GM12878 (cell line): ENCODE data around the gene FAR1. TPM values are rescaled to one million over a fixed set of nuclear protein-coding genes. Genes with fewer than 3 reads are reported as not detected.

Source experiments
- ATAC-seq: fragments of 200-7000 bp; cut with Tn5 transposase; 3 replicates; pipeline ENCODE4 v1.9.1; 2020; ENCODE audit warnings: mild to moderate bottlenecking, moderate library complexity
- BruUV-seq: library from RNA; stranded (reverse); fragments of 400-500 nt; replicated peaks from 2 replicates; lab custom pipeline; 2021; lab: Mats Ljungman, UMichigan
- CTCF ChIA-PET: fragments of 300-600 bp; sonication (Branson Sonifier 250); formaldehyde crosslinking; extraction: SDS; loops from one replicate; lab custom pipeline; 2021; ENCODE audit warnings: inconsistent platforms; lab: Yijun Ruan, JAX
- POLR2A ChIA-PET: fragments of 350-600 bp; formaldehyde crosslinking; extraction: SDS; loops from one replicate; lab custom pipeline; 2021; ENCODE audit warnings: inconsistent platforms; lab: Charles Lee
- RAD21 ChIA-PET: fragments of 300-600 bp; sonication (Branson Sonifier 250); formaldehyde crosslinking; loops from one replicate; lab custom pipeline; 2023; ENCODE audit warnings: antibody characterized with exemption; ENCODE audit not compliant: unreplicated experiment; lab: Charles Lee
- SMC1A ChIA-PET: fragments of 300-600 bp; sonication (Branson Sonifier 250); formaldehyde crosslinking; loops from one replicate; lab custom pipeline; 2023; ENCODE audit not compliant: unreplicated experiment, uncharacterized antibody; lab: Charles Lee
- DNase-seq: peaks from one replicate; pipeline ENCODE4 v3.0.0-alpha.2; 2011; ENCODE audit warnings: low read depth, low spot score
- FAIRE-seq: peaks from 3 replicates; lab custom pipeline; 2011; peaks lifted over from hg19 to GRCh38; lab: Jason Lieb, UNC
- H2AFZ ChIP-seq: 2 replicates; pipeline ENCODE4 v1.6.0; 2011; ENCODE audit warnings: low read depth, low read length, control low read depth; ENCODE audit not compliant: control insufficient read depth
- H3K27ac ChIP-seq: 2 replicates; pipeline ENCODE4 v1.5.1; 2011; ENCODE audit warnings: control low read depth; ENCODE audit not compliant: control insufficient read depth, insufficient read depth
- H3K27me3 ChIP-seq, 2 experiments: replicated peaks in 1 of 2; 2 replicates each; pipeline versions ENCODE4 v1.6.0 to v1.6.1; 2011; ENCODE audit warnings: low read length in 1 of 2; ENCODE audit not compliant: control insufficient read depth in 2 of 2, insufficient read depth in 2 of 2
- H3K36me3 ChIP-seq, 2 experiments: 2 replicates each; pipeline ENCODE4 v1.5.1; 2011; ENCODE audit warnings: low read length in 1 of 2; ENCODE audit not compliant: control insufficient read depth in 2 of 2, insufficient read depth in 2 of 2
- H3K4me1 ChIP-seq: 2 replicates; pipeline ENCODE4 v1.6.1; 2011; ENCODE audit warnings: mild to moderate bottlenecking, low read length, moderate library complexity, mixed read lengths; ENCODE audit not compliant: control insufficient read depth, insufficient read depth
- H3K4me2 ChIP-seq: 2 replicates; pipeline ENCODE4 v1.6.0; 2011; ENCODE audit warnings: control low read depth; ENCODE audit not compliant: control insufficient read depth, insufficient read depth
- H3K4me3 ChIP-seq: fragments of 200-600 bp; sonication (generic); 2 replicates; pipeline ENCODE4 v1.5.1; 2016
- H3K79me2 ChIP-seq: 2 replicates; pipeline ENCODE4 v1.6.0; 2011; ENCODE audit warnings: low read length; ENCODE audit not compliant: control insufficient read depth, insufficient read depth
- H3K9ac ChIP-seq: 2 replicates; pipeline ENCODE4 v1.8.0; 2011; ENCODE audit warnings: low read length, control low read depth, mixed read lengths; ENCODE audit not compliant: control insufficient read depth, insufficient read depth
- H3K9me3 ChIP-seq: replicated peaks from 3 replicates; pipeline ENCODE4 v1.5.1; 2011; ENCODE audit warnings: mild to moderate bottlenecking, low read length; ENCODE audit not compliant: control insufficient read depth, insufficient read depth
- H4K20me1 ChIP-seq: 2 replicates; pipeline ENCODE4 v1.6.0; 2011; ENCODE audit not compliant: control insufficient read depth, insufficient read depth
- ASH2L ChIP-seq: fragments of 300-600, 200-600 bp; sonication (generic); IDR thresholded peaks from 2 replicates; pipeline ENCODE4 v1.6.1; 2017; ENCODE audit warnings: low read depth, mild to moderate bottlenecking, borderline replicate concordance
- BACH1 ChIP-seq: fragments of 450-650 bp; IDR thresholded peaks from 2 replicates; pipeline ENCODE4 v1.6.1; 2017; ENCODE audit warnings: mild to moderate bottlenecking, borderline replicate concordance
- BRCA1 ChIP-seq: IDR thresholded peaks from 2 replicates; pipeline ENCODE4 v1.6.1; 2011; ENCODE audit warnings: low read depth, low read length, improper control_type of control experiment
- CBX3 ChIP-seq: fragments of 200-600 bp; sonication (generic); IDR thresholded peaks from 2 replicates; pipeline ENCODE4 v1.6.1; 2016; ENCODE audit warnings: low read depth, borderline replicate concordance
- CEBPB ChIP-seq, 2 experiments: fragments of 150-350 bp in 1 of 2; IDR thresholded peaks; 2 replicates each; pipeline ENCODE4 v1.6.1; 2012 to 2014; ENCODE audit warnings: low read depth in 2 of 2, low read length in 2 of 2, borderline replicate concordance in 1 of 2, inconsistent platforms in 1 of 2
- FOS ChIP-seq: IDR thresholded peaks from 3 replicates; pipeline ENCODE4 v1.6.1; 2011; ENCODE audit warnings: borderline replicate concordance; ENCODE audit not compliant: insufficient read length; ENCODE audit errors: extremely low read depth
- IKZF2 ChIP-seq, 2 experiments: fragments of 450-650 bp; IDR thresholded peaks; 2 replicates each; pipeline ENCODE4 v1.6.1; 2017; ENCODE audit warnings: mild to moderate bottlenecking in 2 of 2, moderate library complexity in 2 of 2
- MYB ChIP-seq: fragments of 150-350 bp; IDR thresholded peaks from 2 replicates; pipeline ENCODE4 v1.6.1; 2014; ENCODE audit warnings: mild to moderate bottlenecking, low read depth, low read length, borderline replicate concordance
- NFYA ChIP-seq: IDR thresholded peaks from 2 replicates; pipeline ENCODE4 v1.6.1; 2011; ENCODE audit warnings: low read depth, mild to moderate bottlenecking, low read length, improper control_type of control experiment, borderline replicate concordance
- NFYB ChIP-seq: IDR thresholded peaks from 2 replicates; pipeline ENCODE4 v1.6.1; 2011; ENCODE audit warnings: low read depth, mild to moderate bottlenecking, low read length, improper control_type of control experiment, moderate library complexity; ENCODE audit not compliant: insufficient read depth
- RCOR1 ChIP-seq: conservative IDR thresholded peaks from 2 replicates; pipeline ENCODE4 v1.6.1; 2012; ENCODE audit warnings: low read depth, low read length, improper control_type of control experiment
- SMARCA5 ChIP-seq: fragments of 450-650 bp; IDR thresholded peaks from 2 replicates; pipeline ENCODE4 v1.6.1; 2017; ENCODE audit warnings: mild to moderate bottlenecking
- SREBF1 ChIP-seq: IDR thresholded peaks from 2 replicates; pipeline ENCODE4 v1.6.1; 2012; ENCODE audit warnings: mild to moderate bottlenecking, low read length
- SUPT20H ChIP-seq: IDR thresholded peaks from 2 replicates; pipeline ENCODE4 v1.6.1; 2011; ENCODE audit warnings: low read depth, mild to moderate bottlenecking, low read length, moderate library complexity, borderline replicate concordance; ENCODE audit not compliant: control insufficient read depth
- TCF12 ChIP-seq: IDR thresholded peaks from 2 replicates; pipeline ENCODE4 v1.6.1; 2011; ENCODE audit warnings: low read depth, mild to moderate bottlenecking, low read length
- ZBED1 ChIP-seq: IDR thresholded peaks from 2 replicates; pipeline ENCODE4 v1.6.1; 2016; ENCODE audit warnings: borderline replicate concordance
- WGBS: methylation state at CpG from one replicate; pipeline ENCODE4 v1.1.6; 2016; ENCODE audit warnings: low lambda C conversion rate; ENCODE audit not compliant: insufficient replicate concordance, insufficient coverage; ENCODE audit errors: missing lambda C conversion rate; 5-methylcytosine and 5-hydroxymethylcytosine counted together
- in situ Hi-C: fragments of 300-500 bp; cut with MboI; formaldehyde crosslinking; loops from 9 replicates; pipeline ENCODE4 v1.14.3; 2018; ENCODE audit warnings: mixed read lengths
- intact Hi-C: fragments of 100-400 bp; cut with micrococcal nuclease; formaldehyde crosslinking; loops from one replicate; pipeline ENCODE4 v1.14.2; 2022; ENCODE audit not compliant: unreplicated experiment
- polyA plus RNA-seq, 11 experiments: library from polyadenylated mRNA; depleted of rRNA in 4 of 11; unstranded in 6 of 11; stranded (reverse) in 5 of 11; fragments of >200 nt; fragmentation: Nextera tagmentation in 4 of 11; fragmentation: Illumina TruSeq in 1 of 11; extraction: Ambion mirVana in 4 of 11; extraction: Trizol in 1 of 11; gene quantifications; 1 replicate in 1 of 11; 2 replicates in 10 of 11; pipeline versions ENCODE4 v1.2.1 to v1.2.3, GENCODE V29; 2011 to 2016; ENCODE audit warnings: inconsistent platforms in 2 of 11, missing spikeins in 2 of 11, low read depth in 1 of 11
- total RNA-seq, 4 experiments: library from RNA; depleted of rRNA in 3 of 4; stranded (reverse); fragments of >200 nt in 3 of 4; fragmentation: Illumina TruSeq in 1 of 4; extraction: Trizol in 1 of 4; gene quantifications; 2 replicates each; pipeline versions ENCODE4 v1.2.1 to v1.2.3, GENCODE V29; 2013 to 2021
- TF ChIP-seq, protein P1 (sequence below): fragments of 450-650 bp; IDR thresholded peaks from 2 replicates; pipeline ENCODE4 v1.6.1; 2014; ENCODE audit warnings: mild to moderate bottlenecking
- TF ChIP-seq, protein P2 (sequence below): IDR thresholded peaks from 2 replicates; pipeline ENCODE4 v1.6.1; 2012; ENCODE audit warnings: low read depth, low read length, improper control_type of control experiment

FAR1 gene
- total and polyA plus RNA-seq, 10 of the 15 experiments (the other 5 are each of a cell fraction or from before 2014, with no cell fraction given) = 10.1 to 73.9 (median 30.8) TPM

DNA sequence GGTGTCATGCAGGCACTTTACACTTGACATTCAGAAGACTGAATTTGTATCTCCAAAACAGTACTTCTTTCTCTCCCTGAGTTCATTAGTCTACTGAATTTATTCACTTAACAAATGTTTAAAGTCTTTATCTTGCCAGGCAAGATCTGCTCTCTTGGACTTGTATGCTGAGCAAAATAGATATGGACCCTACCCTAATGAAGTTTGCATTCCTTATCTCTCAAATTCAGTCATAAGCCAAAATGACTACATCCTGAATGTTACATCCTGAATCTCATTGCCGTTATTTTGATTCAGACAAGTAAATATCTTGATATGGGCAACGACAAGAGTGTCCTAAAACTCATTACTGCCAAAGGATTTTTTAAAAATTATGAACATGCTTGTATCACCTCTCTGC is 29.7 kb downstream of the FAR1 start:
- Histone ChIP-seq H3K4me1 (no peaks in the 10 kb centered on the region), H4K20me1 (no peaks in the 10 kb centered on the region), H3K27ac (no peak overlapping the region), H3K4me3 (no peak overlapping the region), H3K4me2 (no peak overlapping the region), H3K9ac (no peak overlapping the region), H3K9me3 (no peaks in the 10 kb centered on the region), H2AFZ (no peak overlapping the region), H3K27me3 (no peaks in the 10 kb centered on the region), H3K36me3 (peaks cover 0 to 4% of the 10 kb centered on the region in 2 experiments; a peak in 2 of 4 replicates), H3K79me2 (peaks cover 5% of the 10 kb centered on the region)
- WGBS = 95% methylated on average over 2 of the region's 2 CpGs
- no peak for ATAC-seq
- RAD21 ChIA-PET = no interaction called here
- in situ Hi-C loops = no loop called here
- intact Hi-C loops = no loop called here
- no peak for DNase-seq
- SMC1A ChIA-PET = no interaction called here
- CTCF ChIA-PET = no interaction called here
- POLR2A ChIA-PET = no interaction called here
- BruUV-seq = no TSS peak
- no peak for FAIRE-seq
- TF ChIP-seq FOS (no peak), NFYA (no peak), TCF12 (no peak), SREBF1 (no peak), RCOR1 (no peak)
- TF ChIP-seq, all 136 proteins: peak for 0

- Histone ChIP-seq H3K4me3 (no peak overlapping the region), H3K79me2 (no peaks in the 10 kb centered on the region; the same call in 1 of the 2 replicates), H3K4me1 (no peaks in the 10 kb centered on the region), H2AFZ (no peak overlapping the region), H3K27me3 (no peaks in the 10 kb centered on the region), H3K36me3 (peaks cover 0 to 4% of the 10 kb centered on the region in 2 experiments; a peak in 1 of 4 replicates), H3K9ac (no peak overlapping the region), H3K27ac (no peak overlapping the region), H3K9me3 (no peaks in the 10 kb centered on the region), H4K20me1 (no peaks in the 10 kb centered on the region), H3K4me2 (no peak overlapping the region)
- DNase-seq = no peak
- 100% methylated on average over 2 of the region's 2 CpGs for WGBS
- no TSS peak for BruUV-seq
- no peak for ATAC-seq
- CTCF ChIA-PET = interaction anchor here (0.8 to 1.1 kb wide), 2 partner anchors 31 to 38 kb away, joined by 3 read pairs; no protein-coding TSS in a partner anchor
- RAD21 ChIA-PET = no interaction called here
- POLR2A ChIA-PET = no interaction called here
- intact Hi-C loops (no loop called here), in situ Hi-C loops (no loop called here)
- FAIRE-seq = no peak
- SMC1A ChIA-PET = interaction anchor here (1.3 to 1.5 kb wide), 2 partner anchors 15 to 19 kb away, joined by 3 to 5 read pairs; no protein-coding TSS in a partner anchor
- TF ChIP-seq CBX3 = no peak
- TF ChIP-seq SMARCA5 = no peak
- TF ChIP-seq ZBED1 = no peak
- TF ChIP-seq ASH2L = no peak
- TF ChIP-seq, protein P1, sequence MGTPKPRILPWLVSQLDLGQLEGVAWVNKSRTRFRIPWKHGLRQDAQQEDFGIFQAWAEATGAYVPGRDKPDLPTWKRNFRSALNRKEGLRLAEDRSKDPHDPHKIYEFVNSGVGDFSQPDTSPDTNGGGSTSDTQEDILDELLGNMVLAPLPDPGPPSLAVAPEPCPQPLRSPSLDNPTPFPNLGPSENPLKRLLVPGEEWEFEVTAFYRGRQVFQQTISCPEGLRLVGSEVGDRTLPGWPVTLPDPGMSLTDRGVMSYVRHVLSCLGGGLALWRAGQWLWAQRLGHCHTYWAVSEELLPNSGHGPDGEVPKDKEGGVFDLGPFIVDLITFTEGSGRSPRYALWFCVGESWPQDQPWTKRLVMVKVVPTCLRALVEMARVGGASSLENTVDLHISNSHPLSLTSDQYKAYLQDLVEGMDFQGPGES = no peak
- TF ChIP-seq, protein P2, sequence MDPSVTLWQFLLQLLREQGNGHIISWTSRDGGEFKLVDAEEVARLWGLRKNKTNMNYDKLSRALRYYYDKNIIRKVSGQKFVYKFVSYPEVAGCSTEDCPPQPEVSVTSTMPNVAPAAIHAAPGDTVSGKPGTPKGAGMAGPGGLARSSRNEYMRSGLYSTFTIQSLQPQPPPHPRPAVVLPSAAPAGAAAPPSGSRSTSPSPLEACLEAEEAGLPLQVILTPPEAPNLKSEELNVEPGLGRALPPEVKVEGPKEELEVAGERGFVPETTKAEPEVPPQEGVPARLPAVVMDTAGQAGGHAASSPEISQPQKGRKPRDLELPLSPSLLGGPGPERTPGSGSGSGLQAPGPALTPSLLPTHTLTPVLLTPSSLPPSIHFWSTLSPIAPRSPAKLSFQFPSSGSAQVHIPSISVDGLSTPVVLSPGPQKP = no peak
- TF ChIP-seq NFYB = no peak
- TF ChIP-seq BACH1 = no peak
- no peak for TF ChIP-seq MYB
- no peak for TF ChIP-seq CEBPB (IDR thresholded peaks at IDR 0.05; ENCODE audit: borderline replicate concordance in 1 of 2, low read depth in 2 of 2, low read length in 2 of 2)
- no peak for TF ChIP-seq SUPT20H
- no peak for TF ChIP-seq IKZF2 (IDR thresholded peaks at IDR 0.05)
- TF ChIP-seq BRCA1 = no peak
Measured at GRCh38 chr11:13699041-13699440, 30.6 kb downstream of the FAR1 start.
